ENCODE results near the gene ZAP70. TPM values are rescaled to one million over a fixed set of nuclear protein-coding genes. Genes with fewer than 3 reads are reported as not detected.

The ZAP70 gene
- total RNA-seq, 1 experiment from 2014 or later = 0.61 TPM

DNA sequence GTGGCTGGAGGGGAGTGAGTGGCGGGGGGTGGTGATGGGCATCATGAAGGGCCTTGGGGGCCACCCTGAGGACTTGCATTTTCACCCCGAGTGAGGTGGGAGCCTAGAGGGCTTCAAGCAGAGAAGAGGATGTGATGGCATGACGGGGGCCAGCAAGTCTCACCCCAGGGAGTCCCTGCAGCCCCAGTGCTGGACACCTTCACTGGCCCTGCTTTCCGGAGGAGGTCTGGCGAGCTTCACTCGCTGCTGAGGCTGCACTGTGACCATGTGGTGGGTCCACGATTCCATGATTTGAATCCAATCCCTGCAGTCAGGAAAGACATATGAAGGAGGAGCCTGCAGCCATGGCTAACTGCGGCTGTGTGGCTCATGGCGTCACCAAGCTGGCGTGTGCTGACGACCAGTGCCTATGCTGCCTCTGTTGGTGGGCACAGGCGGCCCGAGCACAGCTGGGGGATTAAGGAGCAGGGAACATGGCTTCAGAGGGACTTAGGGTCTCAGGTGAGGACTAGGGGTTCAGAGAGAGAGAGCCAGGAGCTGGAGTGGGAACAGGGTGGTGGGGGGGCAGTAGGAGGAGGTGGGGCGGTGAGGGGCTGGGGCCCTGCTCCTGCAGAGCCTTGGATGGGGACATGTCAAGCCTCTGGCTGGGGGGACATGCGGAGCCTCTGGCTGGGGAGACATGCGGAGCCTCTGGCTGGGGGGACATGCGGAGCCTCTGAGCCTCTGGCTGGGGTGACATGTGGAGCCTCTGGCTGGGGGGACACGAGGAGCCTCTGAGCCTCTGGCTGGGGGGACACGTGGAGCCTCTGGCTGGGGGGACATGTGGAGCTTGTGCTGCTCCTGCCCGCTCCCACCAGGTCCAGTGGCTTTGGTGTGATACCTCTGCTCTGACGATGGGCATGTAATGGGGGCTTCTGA lies 3.6 kb downstream of the ZAP70 start:
- DNase-seq (ENCODE audit: low spot score) (no peak), ATAC-seq (no peak)
- CTCF ChIA-PET = interaction anchor here (0.7 to 3.5 kb wide), 2 partner anchors 24 to 71 kb away, joined by 3 to 13 read pairs; partner anchors contain the start of gene COX5B
- Mint-ChIP-seq H3K4me1 (peaks cover 37% of the 10 kb centered on the region), H3K9me3 (no peaks in the 10 kb centered on the region), H3K27me3 (ENCODE audit: low read depth) (no peaks in the 10 kb centered on the region; the same call in 1 of the 2 replicates), H3K4me3 (no peak overlapping the region), H3K27ac (no peak overlapping the region), H3K36me3 (no peaks in the 10 kb centered on the region)
- POLR2A ChIA-PET = no interaction called here
- TF ChIP-seq TP53 (CRISPR knock-in tag; IDR thresholded peaks at IDR 0.05) = no peak
- no peak for TF ChIP-seq USF1 (CRISPR knock-in tag; IDR thresholded peaks at IDR 0.05)
- TF ChIP-seq GTF2I (CRISPR knock-in tag; conservative IDR thresholded peaks at IDR 0.05) = no peak
- no peak for TF ChIP-seq ZNF219 (CRISPR knock-in tag; IDR thresholded peaks at IDR 0.05; ENCODE audit: borderline replicate concordance)
- TF ChIP-seq ERG (CRISPR knock-in tag; IDR thresholded peaks at IDR 0.05) = no peak
- TF ChIP-seq IRF2 (CRISPR knock-in tag; IDR thresholded peaks at IDR 0.05; ENCODE audit: borderline replicate concordance, low read depth) = no peak
- TF ChIP-seq, protein P1, sequence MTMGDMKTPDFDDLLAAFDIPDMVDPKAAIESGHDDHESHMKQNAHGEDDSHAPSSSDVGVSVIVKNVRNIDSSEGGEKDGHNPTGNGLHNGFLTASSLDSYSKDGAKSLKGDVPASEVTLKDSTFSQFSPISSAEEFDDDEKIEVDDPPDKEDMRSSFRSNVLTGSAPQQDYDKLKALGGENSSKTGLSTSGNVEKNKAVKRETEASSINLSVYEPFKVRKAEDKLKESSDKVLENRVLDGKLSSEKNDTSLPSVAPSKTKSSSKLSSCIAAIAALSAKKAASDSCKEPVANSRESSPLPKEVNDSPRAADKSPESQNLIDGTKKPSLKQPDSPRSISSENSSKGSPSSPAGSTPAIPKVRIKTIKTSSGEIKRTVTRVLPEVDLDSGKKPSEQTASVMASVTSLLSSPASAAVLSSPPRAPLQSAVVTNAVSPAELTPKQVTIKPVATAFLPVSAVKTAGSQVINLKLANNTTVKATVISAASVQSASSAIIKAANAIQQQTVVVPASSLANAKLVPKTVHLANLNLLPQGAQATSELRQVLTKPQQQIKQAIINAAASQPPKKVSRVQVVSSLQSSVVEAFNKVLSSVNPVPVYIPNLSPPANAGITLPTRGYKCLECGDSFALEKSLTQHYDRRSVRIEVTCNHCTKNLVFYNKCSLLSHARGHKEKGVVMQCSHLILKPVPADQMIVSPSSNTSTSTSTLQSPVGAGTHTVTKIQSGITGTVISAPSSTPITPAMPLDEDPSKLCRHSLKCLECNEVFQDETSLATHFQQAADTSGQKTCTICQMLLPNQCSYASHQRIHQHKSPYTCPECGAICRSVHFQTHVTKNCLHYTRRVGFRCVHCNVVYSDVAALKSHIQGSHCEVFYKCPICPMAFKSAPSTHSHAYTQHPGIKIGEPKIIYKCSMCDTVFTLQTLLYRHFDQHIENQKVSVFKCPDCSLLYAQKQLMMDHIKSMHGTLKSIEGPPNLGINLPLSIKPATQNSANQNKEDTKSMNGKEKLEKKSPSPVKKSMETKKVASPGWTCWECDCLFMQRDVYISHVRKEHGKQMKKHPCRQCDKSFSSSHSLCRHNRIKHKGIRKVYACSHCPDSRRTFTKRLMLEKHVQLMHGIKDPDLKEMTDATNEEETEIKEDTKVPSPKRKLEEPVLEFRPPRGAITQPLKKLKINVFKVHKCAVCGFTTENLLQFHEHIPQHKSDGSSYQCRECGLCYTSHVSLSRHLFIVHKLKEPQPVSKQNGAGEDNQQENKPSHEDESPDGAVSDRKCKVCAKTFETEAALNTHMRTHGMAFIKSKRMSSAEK (CRISPR knock-in tag; IDR thresholded peaks at IDR 0.05; ENCODE audit: borderline replicate concordance) = no peak
- TF ChIP-seq, protein P2, sequence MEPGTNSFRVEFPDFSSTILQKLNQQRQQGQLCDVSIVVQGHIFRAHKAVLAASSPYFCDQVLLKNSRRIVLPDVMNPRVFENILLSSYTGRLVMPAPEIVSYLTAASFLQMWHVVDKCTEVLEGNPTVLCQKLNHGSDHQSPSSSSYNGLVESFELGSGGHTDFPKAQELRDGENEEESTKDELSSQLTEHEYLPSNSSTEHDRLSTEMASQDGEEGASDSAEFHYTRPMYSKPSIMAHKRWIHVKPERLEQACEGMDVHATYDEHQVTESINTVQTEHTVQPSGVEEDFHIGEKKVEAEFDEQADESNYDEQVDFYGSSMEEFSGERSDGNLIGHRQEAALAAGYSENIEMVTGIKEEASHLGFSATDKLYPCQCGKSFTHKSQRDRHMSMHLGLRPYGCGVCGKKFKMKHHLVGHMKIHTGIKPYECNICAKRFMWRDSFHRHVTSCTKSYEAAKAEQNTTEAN (CRISPR knock-in tag; IDR thresholded peaks at IDR 0.05) = no peak
- TF ChIP-seq USF2 (CRISPR knock-in tag; IDR thresholded peaks at IDR 0.05) = no peak
- TF ChIP-seq PRDM15 (CRISPR knock-in tag; IDR thresholded peaks at IDR 0.05) = no peak
- TF ChIP-seq, protein P3, sequence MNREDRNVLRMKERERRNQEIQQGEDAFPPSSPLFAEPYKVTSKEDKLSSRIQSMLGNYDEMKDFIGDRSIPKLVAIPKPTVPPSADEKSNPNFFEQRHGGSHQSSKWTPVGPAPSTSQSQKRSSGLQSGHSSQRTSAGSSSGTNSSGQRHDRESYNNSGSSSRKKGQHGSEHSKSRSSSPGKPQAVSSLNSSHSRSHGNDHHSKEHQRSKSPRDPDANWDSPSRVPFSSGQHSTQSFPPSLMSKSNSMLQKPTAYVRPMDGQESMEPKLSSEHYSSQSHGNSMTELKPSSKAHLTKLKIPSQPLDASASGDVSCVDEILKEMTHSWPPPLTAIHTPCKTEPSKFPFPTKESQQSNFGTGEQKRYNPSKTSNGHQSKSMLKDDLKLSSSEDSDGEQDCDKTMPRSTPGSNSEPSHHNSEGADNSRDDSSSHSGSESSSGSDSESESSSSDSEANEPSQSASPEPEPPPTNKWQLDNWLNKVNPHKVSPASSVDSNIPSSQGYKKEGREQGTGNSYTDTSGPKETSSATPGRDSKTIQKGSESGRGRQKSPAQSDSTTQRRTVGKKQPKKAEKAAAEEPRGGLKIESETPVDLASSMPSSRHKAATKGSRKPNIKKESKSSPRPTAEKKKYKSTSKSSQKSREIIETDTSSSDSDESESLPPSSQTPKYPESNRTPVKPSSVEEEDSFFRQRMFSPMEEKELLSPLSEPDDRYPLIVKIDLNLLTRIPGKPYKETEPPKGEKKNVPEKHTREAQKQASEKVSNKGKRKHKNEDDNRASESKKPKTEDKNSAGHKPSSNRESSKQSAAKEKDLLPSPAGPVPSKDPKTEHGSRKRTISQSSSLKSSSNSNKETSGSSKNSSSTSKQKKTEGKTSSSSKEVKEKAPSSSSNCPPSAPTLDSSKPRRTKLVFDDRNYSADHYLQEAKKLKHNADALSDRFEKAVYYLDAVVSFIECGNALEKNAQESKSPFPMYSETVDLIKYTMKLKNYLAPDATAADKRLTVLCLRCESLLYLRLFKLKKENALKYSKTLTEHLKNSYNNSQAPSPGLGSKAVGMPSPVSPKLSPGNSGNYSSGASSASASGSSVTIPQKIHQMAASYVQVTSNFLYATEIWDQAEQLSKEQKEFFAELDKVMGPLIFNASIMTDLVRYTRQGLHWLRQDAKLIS (CRISPR knock-in tag; IDR thresholded peaks at IDR 0.05; ENCODE audit: borderline replicate concordance) = no peak
- no peak for TF ChIP-seq MAX (CRISPR knock-in tag; IDR thresholded peaks at IDR 0.05)
- no peak for TF ChIP-seq ZNF396 (CRISPR knock-in tag; IDR thresholded peaks at IDR 0.05; ENCODE audit: borderline replicate concordance)
- TF ChIP-seq NFYB (CRISPR knock-in tag; conservative IDR thresholded peaks at IDR 0.05; ENCODE audit: low read depth) = no peak

All from WTC11 (cell line).